NCI-H226 (cell line): ENCODE results near the gene PLCB1.
A peak's percentile ranks its signal among the peaks of the same experiment; 100 is the strongest.
"Not testable (repeated sequence)": the region's sequence is repeated elsewhere in the genome, so short reads cannot be mapped to it uniquely, and the experiment has no call there.

Source experiments
- DNase-seq: peaks from one replicate; pipeline ENCODE4 v3.0.0-alpha.2; 2015

Gene PLCB1

DNA sequence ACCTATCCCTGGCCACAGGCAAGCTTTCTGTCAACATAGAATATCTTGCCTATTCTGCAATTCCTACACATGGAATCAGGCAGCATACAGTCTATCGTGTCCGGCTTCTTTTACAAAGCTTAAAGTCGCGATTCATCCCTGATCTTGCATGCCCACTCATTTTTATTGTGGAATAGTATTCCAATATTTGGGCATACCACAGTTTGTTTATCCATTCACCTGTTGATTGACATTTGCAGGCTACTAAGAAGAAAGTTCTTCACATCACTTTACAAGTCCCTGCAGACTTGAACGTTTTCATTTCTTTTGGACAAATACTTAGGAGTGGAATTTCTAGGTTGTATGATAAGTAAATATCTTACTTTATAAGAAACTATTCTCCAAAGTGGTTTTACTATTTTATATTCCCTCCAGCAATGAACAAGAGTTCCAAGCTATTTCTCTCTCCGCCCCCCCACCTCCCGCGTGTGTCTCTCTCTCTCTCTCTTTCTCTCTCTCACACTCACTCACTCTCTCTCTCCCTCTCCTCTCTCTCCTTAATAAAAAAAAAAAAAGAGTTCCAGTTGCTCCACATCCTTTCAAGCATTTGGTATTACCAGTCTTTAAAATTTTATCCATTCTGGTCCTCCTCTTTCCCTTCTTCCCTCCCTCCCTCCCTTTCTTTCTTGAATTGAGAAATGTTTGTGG lies 1.1 kb upstream of the PLCB1 start:
- DNase-seq: no peak

DNA sequence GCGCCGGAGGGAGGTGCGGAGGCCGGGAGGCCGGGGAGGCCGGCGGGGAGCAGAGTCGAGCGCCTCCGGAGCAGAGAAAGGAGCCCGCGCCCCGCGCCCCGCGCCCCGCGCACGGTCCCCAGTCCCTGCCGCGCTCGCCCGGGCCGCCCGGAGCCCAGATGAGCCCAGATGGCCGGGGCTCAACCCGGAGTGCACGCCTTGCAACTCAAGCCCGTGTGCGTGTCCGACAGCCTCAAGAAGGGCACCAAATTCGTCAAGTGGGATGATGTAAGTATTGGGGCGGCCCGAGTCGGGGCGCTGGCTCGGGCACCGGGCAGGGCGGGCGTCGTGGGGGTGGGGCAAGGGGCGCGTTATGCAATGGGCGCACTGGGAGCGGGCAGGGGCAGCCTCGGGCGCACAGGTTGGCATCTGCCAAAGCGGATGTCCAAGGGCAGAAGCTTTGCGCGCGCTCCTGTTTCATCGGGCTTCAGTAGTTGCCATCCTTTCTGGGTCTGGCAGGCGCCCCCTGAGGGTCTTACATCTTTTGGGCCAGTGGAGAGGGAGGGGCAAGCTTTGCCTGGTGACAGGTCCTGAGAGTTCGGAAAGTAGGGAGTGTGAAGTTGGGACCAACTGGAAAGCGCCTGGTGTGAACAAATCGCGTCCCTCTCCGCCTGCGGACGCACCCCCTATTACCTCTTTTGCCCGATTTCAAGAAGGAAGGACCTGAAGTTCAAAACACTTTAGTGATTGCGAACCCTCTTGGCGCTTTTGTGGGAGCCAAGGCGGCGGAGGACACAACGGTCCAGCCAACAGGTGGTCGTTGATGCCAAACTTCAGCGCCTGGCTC lies 631 bp downstream of the PLCB1 start:
- no peak for DNase-seq

DNA sequence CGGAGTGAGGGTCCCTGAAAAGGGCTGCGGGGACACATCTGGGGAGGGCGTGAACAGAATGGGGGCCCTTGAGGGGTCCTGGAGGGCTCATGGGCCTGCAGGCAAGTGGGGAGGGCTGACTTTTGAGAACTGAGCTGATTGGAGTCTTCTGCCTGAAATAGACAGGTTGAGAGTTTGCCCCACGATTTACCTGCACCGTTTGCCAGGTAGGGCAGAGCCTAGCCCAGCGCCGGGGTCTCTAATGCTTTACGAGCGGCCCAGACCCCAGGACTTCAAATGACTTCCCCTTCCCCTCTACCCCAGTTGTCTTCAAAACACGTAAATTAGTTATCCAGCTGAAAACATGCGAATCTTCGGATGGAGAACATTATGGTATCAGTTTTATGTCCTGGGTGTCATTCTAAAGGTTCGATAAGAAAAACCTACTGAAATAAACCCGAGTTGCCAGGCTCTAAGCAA lies 1.3 kb downstream of the PLCB1 start:
- no peak for DNase-seq

DNA sequence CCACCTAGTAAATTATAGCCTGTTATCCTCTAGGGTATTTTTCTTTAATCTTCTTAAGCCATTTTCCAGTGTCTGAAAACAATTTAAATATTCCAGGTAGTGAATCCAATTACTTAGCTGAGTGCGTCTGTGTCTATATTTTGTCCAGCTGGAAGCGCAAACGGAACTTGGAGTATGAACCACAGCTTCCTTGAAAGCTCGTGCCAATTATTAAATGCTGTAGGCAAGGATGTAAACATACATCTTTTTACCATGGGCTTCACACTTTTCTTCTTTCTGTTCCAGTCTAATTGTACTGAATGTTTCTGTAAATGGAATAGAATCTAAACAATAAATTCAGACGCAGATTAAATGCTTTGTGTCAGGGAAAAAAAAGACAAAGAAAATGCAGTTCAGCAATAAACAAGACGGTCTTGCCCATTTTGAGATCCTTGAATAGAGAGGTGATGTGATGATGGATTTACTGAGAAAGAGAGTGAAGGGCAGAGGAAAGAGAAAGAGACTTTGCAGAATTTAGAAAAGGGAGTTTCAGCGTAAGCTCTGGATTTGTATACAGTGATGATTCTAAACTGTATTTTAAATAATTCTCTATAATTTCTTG lies 1.9 kb downstream of the PLCB1 start:
- DNase-seq: no peak

DNA sequence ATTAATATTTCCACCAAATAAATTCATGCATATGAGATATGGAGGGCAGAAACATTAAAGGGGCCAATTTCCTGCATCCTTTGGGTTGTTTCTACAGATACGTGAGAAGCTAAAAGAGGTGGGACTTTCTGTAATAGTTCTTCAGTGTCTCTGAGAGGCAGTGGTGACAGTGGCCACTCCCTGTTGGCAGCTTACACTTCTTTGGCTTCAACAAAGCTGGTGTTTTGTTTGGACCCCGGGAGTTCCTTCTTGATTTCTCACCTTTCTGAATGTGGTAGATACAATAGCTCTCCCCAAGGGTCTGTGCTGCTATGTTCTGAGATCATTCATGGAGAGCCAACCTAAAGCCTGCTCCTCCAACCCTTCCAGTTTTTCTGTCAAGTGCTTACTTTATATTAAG lies 7.8 kb downstream of the PLCB1 start:
- DNase-seq: no peak

DNA sequence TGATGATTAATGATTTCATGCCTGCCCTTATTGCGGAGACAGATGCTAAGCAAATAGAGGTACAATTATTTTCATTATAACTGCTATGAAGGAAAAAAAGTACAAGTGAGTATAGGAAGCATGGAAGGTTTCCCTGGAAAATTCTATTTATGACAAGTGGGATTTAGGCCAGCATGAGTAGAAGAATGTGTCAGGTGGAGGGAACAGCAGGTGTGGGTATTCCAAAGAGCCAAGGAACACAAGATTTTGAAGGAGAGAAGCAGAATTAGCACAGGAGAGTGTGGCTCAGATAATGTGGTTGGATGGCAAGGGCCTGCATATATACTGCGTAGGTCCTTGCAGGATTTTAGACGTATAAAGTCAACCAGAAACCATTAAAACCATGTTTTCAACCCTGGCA lies 11.4 kb downstream of the PLCB1 start:
- DNase-seq: no peak

DNA sequence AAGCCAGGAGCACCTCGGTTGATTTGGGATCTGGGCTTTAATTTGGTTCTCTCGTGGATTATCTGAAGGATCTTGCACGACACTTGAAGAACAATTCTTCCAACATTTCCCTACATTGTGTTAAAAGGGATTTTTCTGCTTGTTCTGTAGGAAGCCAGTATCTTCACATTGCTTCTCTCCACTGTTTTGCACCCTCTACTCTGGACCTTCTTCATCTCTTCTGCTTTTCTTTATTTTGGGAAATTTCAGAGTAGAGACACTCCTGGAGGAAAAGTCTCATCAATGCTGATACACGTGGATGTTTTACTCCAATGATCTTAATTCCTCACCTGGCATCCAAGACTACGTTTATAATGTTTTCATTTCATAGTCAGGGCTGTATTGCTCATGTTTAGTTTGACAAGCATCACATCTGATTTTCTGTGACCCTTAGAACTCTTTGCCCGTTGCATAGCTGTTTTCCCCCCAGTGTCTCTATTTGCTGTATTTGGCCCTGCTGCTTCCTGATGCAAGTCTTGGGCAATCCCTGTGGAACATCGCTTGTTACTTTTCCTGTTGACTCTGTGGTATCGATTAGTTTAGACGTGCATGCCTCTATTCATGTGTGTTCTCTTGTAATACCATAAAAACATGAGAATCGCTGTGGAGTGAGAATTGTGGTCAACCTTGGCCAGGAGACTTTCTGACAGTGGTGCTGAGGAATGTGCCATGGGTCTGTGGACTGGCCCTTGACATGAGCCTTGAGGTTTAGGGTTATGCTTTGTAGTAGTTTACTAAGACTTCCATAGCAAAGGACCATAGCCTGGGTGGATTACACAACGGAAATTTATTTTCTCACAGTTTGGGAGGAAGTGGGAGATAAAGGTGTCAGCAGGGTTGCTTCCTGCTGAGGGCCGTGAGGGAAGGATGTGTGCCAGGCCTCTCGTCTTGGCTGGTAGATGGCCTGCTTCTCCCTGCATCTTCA lies 12.5 kb downstream of the PLCB1 start:
- DNase-seq: peak; percentile 63

DNA sequence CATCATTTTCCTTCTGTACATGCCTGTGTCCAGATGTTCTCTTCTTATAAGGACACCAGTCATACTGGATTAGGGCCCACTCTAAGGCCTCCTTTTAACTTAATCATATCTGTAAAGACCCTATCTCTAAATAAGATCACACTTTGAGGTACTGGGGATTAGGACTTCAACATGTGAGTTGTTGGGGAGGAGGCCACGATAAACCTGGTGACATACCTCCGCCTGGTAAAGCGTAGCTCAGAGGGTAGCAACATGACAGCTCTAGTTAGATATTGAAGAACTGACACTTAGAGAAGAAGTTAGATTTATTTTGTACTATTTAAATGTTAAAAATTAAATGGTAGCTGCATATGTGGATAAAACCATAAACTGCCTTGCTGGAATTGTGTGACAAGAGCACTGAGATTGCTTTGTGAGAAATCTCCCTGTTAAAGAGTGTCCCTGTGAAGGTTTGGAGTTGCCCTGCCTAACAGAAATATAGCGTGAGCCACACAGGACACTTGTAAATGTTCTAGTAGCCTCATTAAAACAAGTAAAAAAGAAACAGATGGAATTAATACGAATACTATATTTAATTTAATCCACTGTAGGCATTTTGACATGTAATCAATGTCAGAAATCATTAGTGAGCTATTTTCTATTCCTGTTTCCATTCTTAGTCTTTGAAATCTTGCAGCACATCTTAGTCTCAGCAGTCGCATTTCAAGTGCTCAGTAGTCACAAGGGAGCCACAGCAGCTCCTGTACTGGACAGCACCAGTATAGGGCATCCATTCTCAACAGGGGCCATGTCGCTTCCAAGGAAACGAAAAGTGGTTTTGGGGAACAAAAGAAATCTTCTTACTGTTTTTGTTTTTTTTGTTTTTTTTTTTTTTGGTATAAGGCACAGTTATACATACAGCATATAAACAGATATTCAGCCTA lies 13.4 kb downstream of the PLCB1 start:
- no peak for DNase-seq

DNA sequence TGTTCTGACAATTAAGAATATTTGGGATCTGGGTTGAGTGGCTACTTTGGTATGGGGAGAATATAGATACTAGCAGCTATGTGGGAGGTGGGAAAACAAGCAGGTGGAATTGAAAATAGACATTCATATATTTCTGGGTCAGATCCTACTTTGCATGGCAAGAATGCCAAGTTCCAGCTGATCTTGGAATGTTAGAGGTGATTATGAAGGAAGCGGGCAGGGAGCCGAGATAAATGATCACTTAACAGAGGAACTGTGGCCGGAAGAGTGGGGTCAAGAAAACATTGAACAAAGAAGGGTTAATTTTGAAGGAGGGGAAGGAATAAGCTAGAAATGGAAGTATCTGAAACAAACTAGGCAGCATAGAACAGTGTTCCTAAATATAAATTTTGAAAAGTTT lies 15.4 kb downstream of the PLCB1 start:
- DNase-seq: no peak

DNA sequence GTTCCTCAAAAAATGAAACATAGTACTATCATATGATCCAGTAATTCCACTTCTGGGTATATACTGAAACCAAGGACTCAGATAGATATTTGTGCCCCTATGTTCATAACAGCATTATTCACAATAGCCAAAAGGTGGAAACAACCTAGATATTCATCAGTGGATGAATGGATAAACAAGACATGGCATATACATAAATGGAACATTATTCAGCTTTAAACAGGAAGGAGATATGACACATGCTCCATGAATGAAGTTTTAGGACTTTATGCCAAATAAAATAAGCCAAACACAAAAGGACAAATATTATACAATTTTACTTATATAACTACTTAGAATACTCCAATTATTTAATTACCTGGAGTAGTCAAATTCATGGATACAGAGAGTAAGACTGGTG lies 16.4 kb downstream of the PLCB1 start:
- no peak for DNase-seq

DNA sequence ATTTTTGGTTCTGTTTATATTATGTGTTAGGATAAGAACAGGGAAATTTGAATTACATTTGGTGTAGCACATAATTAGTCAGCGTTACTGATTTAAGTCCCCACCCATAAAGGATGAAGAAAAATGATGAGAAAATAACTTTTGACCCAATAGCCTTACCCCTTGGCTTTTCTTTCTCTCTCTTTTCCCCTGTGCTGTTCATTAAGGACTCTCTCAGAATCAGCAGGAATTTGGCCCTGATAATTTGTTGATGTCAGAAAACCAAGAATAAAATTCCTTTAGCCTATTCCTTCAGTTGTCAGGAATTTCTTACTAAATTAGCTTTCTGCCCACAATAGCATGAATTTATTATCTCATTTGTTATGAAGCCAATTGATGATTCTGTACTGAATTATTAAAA lies 18.5 kb downstream of the PLCB1 start:
- no peak for DNase-seq

DNA sequence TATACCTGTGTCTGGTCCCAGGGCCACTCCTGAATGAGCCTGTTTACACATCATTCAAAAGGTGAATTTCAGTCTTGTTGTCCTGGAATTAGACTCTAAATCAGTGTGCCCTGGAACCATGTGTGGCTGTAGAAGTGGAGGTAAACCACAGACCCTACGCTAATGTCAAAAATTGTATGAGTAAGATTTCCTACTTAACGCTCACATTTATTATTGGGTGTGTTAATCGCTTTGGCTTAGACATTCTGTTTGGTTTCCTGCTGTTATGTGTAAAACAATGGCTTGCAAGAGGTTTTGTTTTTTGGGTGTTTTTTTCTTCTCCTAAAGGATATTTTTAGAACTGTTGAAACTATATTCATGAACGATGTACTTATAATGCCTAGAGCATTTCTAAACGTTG lies 19.3 kb downstream of the PLCB1 start:
- no peak for DNase-seq

DNA sequence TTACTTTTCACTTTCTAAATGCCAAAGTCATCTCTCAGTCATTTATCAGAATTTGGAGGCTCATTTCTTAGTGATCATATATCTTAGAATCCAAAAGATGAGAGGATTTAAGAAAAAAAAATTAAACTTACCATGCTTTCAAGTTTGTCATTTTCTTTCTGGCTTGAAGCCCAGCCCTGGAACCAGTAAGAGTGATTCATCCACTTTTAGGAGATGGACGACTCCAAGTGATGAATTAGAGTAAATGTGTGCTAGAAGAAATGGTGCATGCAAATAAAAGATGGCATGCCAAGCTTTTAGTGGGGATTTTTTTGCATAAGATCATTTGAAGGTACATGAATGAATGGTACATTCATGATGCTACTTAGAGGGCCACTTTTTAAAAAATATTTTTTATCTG lies 20.1 kb downstream of the PLCB1 start:
- DNase-seq: no peak

DNA sequence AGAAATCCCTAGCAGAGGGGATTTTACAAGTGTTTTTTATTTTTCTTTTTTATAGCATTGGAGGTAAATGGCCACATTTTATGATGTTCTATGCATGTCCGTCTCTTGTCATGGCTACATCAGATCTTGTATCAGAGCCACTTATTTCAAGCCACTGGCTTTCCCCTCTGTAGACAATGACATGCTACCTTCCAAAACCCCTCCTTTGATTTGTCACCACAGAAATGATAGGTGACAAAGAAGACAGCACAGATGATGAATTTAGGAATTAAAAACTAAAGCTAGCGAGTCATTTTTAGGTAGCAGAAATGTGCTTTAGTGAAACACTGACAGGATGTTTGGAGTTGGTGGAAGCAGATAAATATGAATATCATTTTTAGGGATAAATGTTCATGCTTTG lies 20.8 kb downstream of the PLCB1 start:
- DNase-seq: no peak

DNA sequence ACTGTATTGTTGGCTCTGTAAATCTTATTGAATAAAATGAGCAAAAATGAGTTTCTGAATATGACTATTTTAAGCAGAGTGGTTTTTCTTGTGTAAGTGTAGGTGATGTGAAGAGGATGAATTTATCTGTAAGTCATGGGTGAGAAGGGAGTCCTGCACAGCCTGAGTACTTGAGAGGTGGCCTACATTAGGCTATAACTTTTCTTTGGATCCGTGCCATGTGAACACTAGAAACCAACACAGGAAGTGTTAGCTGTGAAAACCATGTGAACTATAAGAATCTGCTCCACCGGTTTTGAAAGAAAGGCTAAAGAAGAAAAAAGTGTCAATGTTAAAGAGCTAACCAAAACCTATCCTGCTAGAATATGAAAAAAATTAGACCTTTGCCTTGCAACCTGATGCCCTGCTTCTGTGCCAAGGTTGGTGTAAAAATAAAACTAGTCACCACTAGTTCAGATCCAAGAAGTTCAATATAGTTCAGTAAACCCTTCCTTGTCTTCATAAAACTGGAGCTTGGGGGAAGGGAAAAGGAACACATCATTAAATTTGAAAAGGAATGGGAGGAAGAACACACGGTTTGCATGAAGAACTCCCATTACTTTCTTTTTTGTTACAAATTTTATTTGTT lies 21.3 kb downstream of the PLCB1 start:
- DNase-seq: no peak

DNA sequence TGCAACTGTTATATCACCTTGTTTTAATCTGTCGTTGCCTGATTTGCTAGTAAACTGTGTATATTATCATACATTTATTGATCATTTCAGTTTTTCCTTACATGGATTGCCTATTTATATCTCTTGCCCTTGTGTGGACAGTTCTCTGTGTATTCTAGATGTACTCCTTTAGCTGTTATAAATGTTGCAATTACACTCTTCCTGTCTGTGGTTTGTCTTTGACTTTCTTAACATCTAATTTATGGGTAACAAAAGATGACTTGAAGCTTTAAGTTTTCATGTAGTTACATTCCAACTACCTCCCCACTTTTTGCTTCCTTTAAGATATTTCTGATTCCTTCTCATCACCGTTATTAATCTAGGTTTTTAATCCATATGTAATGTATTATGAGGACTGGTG lies 22.6 kb downstream of the PLCB1 start:
- DNase-seq: no peak

DNA sequence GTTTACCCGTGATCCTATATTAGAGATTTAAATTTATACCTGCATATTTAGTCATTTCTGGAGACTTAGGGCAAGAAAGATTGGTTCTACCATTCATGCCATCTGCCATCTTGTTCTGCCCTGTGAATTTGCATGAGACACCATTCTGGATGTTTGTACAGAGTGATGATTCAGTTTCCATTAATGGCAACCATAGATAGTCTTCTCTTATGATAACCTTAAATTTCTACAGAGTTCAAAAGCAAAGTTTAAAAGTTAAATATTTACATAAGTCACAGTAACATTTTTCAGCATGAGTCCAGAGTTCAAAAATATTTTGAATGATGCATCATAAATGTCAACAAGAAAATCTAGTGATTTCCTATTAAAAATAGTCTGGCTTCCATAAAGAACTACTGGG lies 23.2 kb downstream of the PLCB1 start:
- no peak for DNase-seq

DNA sequence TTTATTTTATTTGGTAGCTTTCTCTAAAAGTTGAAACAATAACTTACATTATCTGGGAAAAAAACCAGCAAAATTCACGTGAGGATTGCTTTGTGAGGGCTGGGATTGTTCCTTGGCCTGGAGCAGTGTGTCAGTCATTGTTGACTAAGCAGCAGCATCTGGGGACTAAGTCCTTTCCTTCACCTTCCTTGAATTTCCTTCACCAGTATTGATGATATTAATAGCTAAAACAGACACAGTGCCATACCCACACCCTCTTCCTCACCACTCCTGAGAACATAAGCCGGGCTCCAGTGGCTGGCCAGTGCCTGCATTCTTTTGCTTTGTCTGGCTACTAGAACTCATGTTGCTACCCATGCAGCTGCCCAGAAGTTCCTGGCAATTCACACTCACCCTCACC lies 23.7 kb downstream of the PLCB1 start:
- no peak for DNase-seq

DNA sequence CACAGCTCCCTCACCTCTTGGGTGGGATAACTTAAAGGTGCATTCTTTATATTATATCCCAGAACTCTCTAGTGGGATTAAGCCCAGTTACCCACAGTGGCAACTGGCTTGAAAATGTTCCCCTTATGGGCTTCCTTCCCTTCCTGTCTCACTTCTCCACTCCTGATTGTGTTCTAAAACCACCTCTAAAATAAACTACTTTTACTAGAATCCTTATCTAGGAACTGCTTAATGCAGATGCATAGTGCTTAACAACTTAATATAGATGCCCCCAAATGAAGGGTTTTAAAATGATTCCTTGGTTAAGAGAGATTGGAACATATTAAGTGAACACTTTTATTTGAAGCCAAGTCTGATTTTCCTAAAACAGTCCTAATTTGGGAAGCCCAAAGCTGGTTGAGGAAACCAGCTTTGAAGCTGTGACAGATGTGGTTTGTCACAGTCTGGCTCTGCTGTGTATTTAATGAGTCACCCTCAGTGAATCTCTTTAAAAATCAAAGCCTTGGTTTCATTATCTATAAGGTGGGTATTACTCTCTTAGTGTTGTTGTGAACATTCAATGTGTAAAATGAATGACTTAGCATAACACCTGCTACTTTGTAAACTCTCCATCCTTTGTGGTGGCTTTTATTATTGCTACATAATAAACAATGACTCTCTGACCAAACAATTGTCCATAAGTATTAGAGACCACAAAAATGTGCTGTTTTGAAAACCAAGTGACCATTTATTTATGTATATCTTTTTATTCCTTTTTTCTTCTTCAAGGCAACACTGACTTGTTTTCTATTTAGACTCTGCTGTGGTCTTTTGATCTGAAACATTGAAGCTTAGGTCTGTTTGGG lies 24.4 kb downstream of the PLCB1 start:
- no peak for DNase-seq

DNA sequence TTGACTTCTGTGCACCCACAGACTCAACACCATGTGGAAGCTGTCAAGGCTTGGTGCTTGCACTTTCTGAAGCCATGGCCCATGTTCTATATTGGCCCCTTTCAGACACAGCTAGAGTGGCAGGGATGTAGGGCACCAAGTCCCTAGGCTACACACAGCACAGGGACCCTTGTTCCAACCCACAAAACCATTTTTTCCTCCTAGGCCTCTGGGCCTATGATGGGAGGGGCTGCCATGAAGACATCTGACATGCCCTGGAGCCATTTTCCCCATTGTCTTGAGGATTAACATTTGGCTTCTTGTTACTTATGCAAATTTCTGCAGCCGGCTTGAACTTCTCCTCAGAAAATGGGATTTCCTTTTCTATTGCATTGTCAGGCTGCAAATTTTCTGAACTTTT lies 27.2 kb downstream of the PLCB1 start:
- not testable (repeated sequence) for DNase-seq
